Fibroblast of lung (primary cell): Measurements from ENCODE around the gene DOHH.

Experiments
- CTCF ChIP-seq, 2 donors: IDR thresholded peaks in 1 of 2; conservative IDR thresholded peaks in 1 of 2; 1 replicate in 1 of 2; 2 replicates in 1 of 2; pipeline ENCODE4 v1.5.1; 2011 to 2012; ENCODE audit warnings: low read length in 2 of 2, control low read depth in 1 of 2, inconsistent platforms in 1 of 2, low read depth in 1 of 2, mild to moderate bottlenecking in 1 of 2
- EZH2 ChIP-seq: IDR thresholded peaks from 2 replicates; pipeline ENCODE4 v1.5.1; 2012; ENCODE audit warnings: low read length, control low read depth, mild to moderate bottlenecking; ENCODE audit errors: missing control alignments

- TF ChIP-seq CTCF (conservative IDR thresholded peaks at IDR 0.05 in 1 of 2, IDR thresholded peaks at IDR 0.05 in 1 of 2; ENCODE audit: low read depth in 1 of 2, low read length in 2 of 2) (no peak), EZH2 (no peak)
These were observed 6.8 kb downstream of the DOHH start for GRCh38 chr19:3493651-3494050.
